Sigmoid colon (tissue), 7 donors: Measurements from ENCODE around the gene DEFB124. TPM values are rescaled to one million over a fixed set of nuclear protein-coding genes. Genes with fewer than 3 reads are reported as not detected.
A peak's percentile ranks its signal among the peaks of the same experiment; 100 is the strongest.

Source experiments
- DNase-seq: peaks from one replicate; pipeline ENCODE4 v3.0.0-alpha.2; 2019
- H3K27ac ChIP-seq, 4 donors: fragments of 200-600 bp; sonication (generic); one replicate each; pipeline ENCODE4 v1.5.1; 2016 to 2019; ENCODE audit warnings: mild to moderate bottlenecking in 1 of 4
- H3K27me3 ChIP-seq, 3 donors: fragments of 200-600 bp; sonication (generic); one replicate each; pipeline ENCODE4 v1.5.1; 2019; ENCODE audit warnings: mild to moderate bottlenecking in 1 of 3
- H3K36me3 ChIP-seq, 4 donors: fragments of 200-600 bp; sonication (generic); one replicate each; pipeline ENCODE4 v1.5.1; 2016 to 2019
- H3K4me1 ChIP-seq, 4 donors: fragments of 200-600 bp; sonication (generic); one replicate each; pipeline ENCODE4 v1.5.1; 2017 to 2019
- H3K4me3 ChIP-seq, 4 donors: fragments of 200-600 bp; sonication (generic); one replicate each; pipeline ENCODE4 v1.5.1; 2017 to 2019; ENCODE audit warnings: mild to moderate bottlenecking in 2 of 4, moderate library complexity in 1 of 4
- H3K9me3 ChIP-seq, 4 donors: fragments of 200-600 bp in 3 of 4; sonication (generic) in 3 of 4; one replicate each; pipeline versions ENCODE4 v1.5.1 to v1.6.1; 2013 to 2019
- EP300 ChIP-seq, 4 donors: sonication (generic); formaldehyde crosslinking; IDR thresholded peaks; one replicate each; pipeline ENCODE4 v1.6.1; 2017; ENCODE audit warnings: antibody characterized with exemption in 4 of 4
- POLR2A ChIP-seq, 2 donors: fragments of 450-650 bp; IDR thresholded peaks; one replicate each; pipeline ENCODE4 v1.6.1; 2016; ENCODE audit warnings: antibody characterized with exemption in 2 of 2, mild to moderate bottlenecking in 2 of 2, moderate library complexity in 2 of 2
- POLR2AphosphoS5 ChIP-seq, 4 donors: sonication (generic); formaldehyde crosslinking; IDR thresholded peaks; one replicate each; pipeline ENCODE4 v1.6.1; 2017; ENCODE audit warnings: antibody characterized with exemption in 4 of 4
- WGBS, 2 donors: extraction: QIAGEN DNeasy Blood & Tissue Kit; methylation state at CpG; one replicate each; pipeline ENCODE4 v1.1.7; 2013; 5-methylcytosine and 5-hydroxymethylcytosine counted together
- intact Hi-C: fragments of 100-400 bp; cut with DNase I; formaldehyde crosslinking; loops from one replicate; pipeline ENCODE4 v1.15.1; 2023
- polyA plus RNA-seq, 3 donors: library from polyadenylated mRNA; stranded (reverse); fragments of 200-250 nt; gene quantifications; one replicate each; pipeline ENCODE4 v1.2.3, GENCODE V29; 2013
- total RNA-seq, 4 donors: library from RNA; depleted of rRNA; stranded (reverse); fragments of >200 nt; gene quantifications; one replicate each; pipeline ENCODE4 v1.1.0, GENCODE V29; 2016
- TF ChIP-seq, protein P1 (sequence below), 4 experiments: fragments of 450-650 bp in 3 of 4; fragments of 200-600 bp in 1 of 4; IDR thresholded peaks; one replicate each; pipeline ENCODE4 v1.5.1; 2016 to 2019; ENCODE audit warnings: antibody characterized with exemption in 4 of 4, mild to moderate bottlenecking in 3 of 4, moderate library complexity in 2 of 4
- donor health status: healthy with polysubstance abuse.
- donor health status: Bipolar disorder and iron deficiency.
- donor health status: healthy.

The DEFB124 gene
- total and polyA plus RNA-seq, 7 donors = not detected

GRCh38 chr20:31500527-31500926 is 25.6 kb upstream of the DEFB124 start:
- Histone ChIP-seq H3K27me3 (no peaks in the 10 kb centered on the region), H3K36me3 (no peaks in the 10 kb centered on the region), H3K4me1 (peaks cover 0 to 17% (median 10%) of the 10 kb centered on the region in 4 donors), H3K4me3 (no peak overlapping the region), H3K9me3 (no peaks in the 10 kb centered on the region), H3K27ac (no peak overlapping the region)
- 27 to 61% methylated on average over 1 of the region's 1 CpG for WGBS, 2 donors
- no peak for DNase-seq
- intact Hi-C loops = no loop called here
- no peak for TF ChIP-seq POLR2AphosphoS5 (IDR thresholded peaks at IDR 0.05)
- TF ChIP-seq EP300 (IDR thresholded peaks at IDR 0.05) = no peak
- TF ChIP-seq, protein P1, sequence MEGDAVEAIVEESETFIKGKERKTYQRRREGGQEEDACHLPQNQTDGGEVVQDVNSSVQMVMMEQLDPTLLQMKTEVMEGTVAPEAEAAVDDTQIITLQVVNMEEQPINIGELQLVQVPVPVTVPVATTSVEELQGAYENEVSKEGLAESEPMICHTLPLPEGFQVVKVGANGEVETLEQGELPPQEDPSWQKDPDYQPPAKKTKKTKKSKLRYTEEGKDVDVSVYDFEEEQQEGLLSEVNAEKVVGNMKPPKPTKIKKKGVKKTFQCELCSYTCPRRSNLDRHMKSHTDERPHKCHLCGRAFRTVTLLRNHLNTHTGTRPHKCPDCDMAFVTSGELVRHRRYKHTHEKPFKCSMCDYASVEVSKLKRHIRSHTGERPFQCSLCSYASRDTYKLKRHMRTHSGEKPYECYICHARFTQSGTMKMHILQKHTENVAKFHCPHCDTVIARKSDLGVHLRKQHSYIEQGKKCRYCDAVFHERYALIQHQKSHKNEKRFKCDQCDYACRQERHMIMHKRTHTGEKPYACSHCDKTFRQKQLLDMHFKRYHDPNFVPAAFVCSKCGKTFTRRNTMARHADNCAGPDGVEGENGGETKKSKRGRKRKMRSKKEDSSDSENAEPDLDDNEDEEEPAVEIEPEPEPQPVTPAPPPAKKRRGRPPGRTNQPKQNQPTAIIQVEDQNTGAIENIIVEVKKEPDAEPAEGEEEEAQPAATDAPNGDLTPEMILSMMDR (IDR thresholded peaks at IDR 0.05) = no peak
- TF ChIP-seq POLR2A (IDR thresholded peaks at IDR 0.05) = no peak

- Histone ChIP-seq H3K4me3 (no peak overlapping the region), H3K27me3 (no peaks in the 10 kb centered on the region), H3K36me3 (no peaks in the 10 kb centered on the region), H3K9me3 (no peaks in the 10 kb centered on the region), H3K4me1 (peaks cover 0 to 17% (median 10%) of the 10 kb centered on the region in 4 donors), H3K27ac (peak overlapping the region in 3 of 4 donors; percentile 53 to 67 (median 65))
- 34 to 44% methylated on average over 6 of the region's 6 CpGs for WGBS, 2 donors
- intact Hi-C loops = no loop called here
- no peak for DNase-seq
- TF ChIP-seq POLR2A (IDR thresholded peaks at IDR 0.05) (no peak), POLR2AphosphoS5 (IDR thresholded peaks at IDR 0.05) (no peak), EP300 (IDR thresholded peaks at IDR 0.05) (no peak)
- TF ChIP-seq, protein P1 (IDR thresholded peaks at IDR 0.05) = no peak
These were observed 23.1 kb upstream of the DEFB124 start for GRCh38 chr20:31497838-31498540.

DNA sequence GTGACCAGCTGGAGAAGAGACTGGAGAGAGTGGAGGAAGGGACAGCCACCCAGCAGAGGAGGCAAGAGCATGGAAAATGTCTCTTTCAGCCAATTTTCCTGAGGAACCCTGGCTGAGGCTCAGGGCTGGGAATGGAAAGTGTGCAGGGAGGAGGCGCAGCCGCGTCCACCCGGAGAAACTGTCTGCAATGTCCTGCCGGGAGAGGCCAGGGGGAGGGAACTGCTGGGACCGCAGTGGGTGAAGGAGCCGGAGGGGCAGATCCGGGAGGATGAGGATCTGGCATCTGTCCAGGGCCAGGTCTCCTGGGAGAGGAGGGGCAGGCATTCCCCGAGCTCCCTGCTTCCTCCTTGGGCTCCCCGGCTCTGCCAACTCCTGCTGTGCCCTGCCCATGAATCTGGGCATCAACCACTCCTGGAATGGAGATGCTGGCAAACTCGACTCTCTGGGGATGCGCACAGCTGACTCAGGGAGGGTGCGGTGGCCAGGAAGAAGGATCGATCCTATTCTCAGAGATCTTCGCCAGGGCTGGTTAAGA is 21.9 kb upstream of the DEFB124 start:
- no peaks in the 10 kb centered on the region for H3K9me3 ChIP-seq
- 40 to 49% methylated on average over 15 of the region's 15 CpGs for WGBS, 2 donors
- H3K27me3 ChIP-seq = no peaks in the 10 kb centered on the region
- TF ChIP-seq POLR2AphosphoS5 (IDR thresholded peaks at IDR 0.05) = peak; percentile 6 to 38 (median 22)
- TF ChIP-seq, protein P1 (IDR thresholded peaks at IDR 0.05) = no peak
- TF ChIP-seq POLR2A (IDR thresholded peaks at IDR 0.05) = no peak
- TF ChIP-seq EP300 (IDR thresholded peaks at IDR 0.05) = no peak
- intact Hi-C loops = no loop called here
- peak overlapping the region; percentile 53 to 67 (median 62) for H3K27ac ChIP-seq
- H3K36me3 ChIP-seq = no peaks in the 10 kb centered on the region
- peaks cover 0 to 17% (median 10%) of the 10 kb centered on the region in 4 donors for H3K4me1 ChIP-seq
- DNase-seq = peak; percentile 86
- peak overlapping the region in 2 of 4 donors; percentile 7 to 32 for H3K4me3 ChIP-seq

- DNase-seq = no peak
- Histone ChIP-seq H3K36me3 (no peaks in the 10 kb centered on the region), H3K4me1 (peaks cover 0 to 17% (median 10%) of the 10 kb centered on the region in 4 donors), H3K4me3 (no peak overlapping the region), H3K27ac (no peak overlapping the region), H3K9me3 (no peaks in the 10 kb centered on the region), H3K27me3 (no peaks in the 10 kb centered on the region)
- intact Hi-C loops = no loop called here
- TF ChIP-seq EP300 (IDR thresholded peaks at IDR 0.05) (no peak), POLR2A (IDR thresholded peaks at IDR 0.05) (no peak), POLR2AphosphoS5 (IDR thresholded peaks at IDR 0.05) (no peak)
- TF ChIP-seq, protein P1 (IDR thresholded peaks at IDR 0.05) = no peak
- 39 to 62% methylated on average over 2 of the region's 2 CpGs for WGBS, 2 donors
These were observed 19.2 kb upstream of the DEFB124 start for GRCh38 chr20:31494131-31494530.
